NCI-H2081 treated with DMSO at 0.1 percent for 48 hours (cell line): Measurements from ENCODE around the gene SYTL4.
A peak's percentile ranks its signal among the peaks of the same experiment; 100 is the strongest.

Experiments used
- DNase-seq: peaks from one replicate; lab custom pipeline; 2025; lab: John Stamatoyannopoulos, UW

SYTL4 gene

GRCh38 chrX:100648458-100649417, 83.2 kb downstream of the SYTL4 start:
- no peak for DNase-seq

- DNase-seq: no peak
These were observed 84.2 kb downstream of the SYTL4 start for GRCh38 chrX:100647739-100648138.

GRCh38 chrX:100647095-100647494, 84.8 kb downstream of the SYTL4 start:
- no peak for DNase-seq

- no peak for DNase-seq
These were observed 86.8 kb downstream of the SYTL4 start for GRCh38 chrX:100645106-100645505.

GRCh38 chrX:100643956-100644860, 87.7 kb downstream of the SYTL4 start, which contains the start of gene SRPX2:
TSS of gene SRPX2 (plus strand) at chrX:100644199. CDS start at chrX:100646323, 2,124 bp downstream.
- DNase-seq: no peak

- DNase-seq: no peak
These were observed 88.7 kb downstream of the SYTL4 start for GRCh38 chrX:100643212-100643611.

- DNase-seq: no peak
These were observed 89.6 kb downstream of the SYTL4 start for GRCh38 chrX:100642290-100642689.

- DNase-seq: peak; percentile 57
These were observed 95.5 kb downstream of the SYTL4 start, which contains the start of gene TSPAN6 for GRCh38 chrX:100636321-100636991. TSS of gene TSPAN6 (minus strand) at chrX:100636806. CDS start at chrX:100636694, 112 bp downstream.

- DNase-seq: no peak
These were observed 96.0 kb downstream of the SYTL4 start for GRCh38 chrX:100635989-100636320.

- DNase-seq: no peak
These were observed 96.9 kb downstream of the SYTL4 start for GRCh38 chrX:100635040-100635439.

GRCh38 chrX:100625985-100626491, 105.9 kb downstream of the SYTL4 start:
- no peak for DNase-seq
